Measurements from ENCODE around the gene FAH. TPM values are rescaled to one million over a fixed set of nuclear protein-coding genes. Genes with fewer than 3 reads are reported as not detected.
A peak's percentile ranks its signal among the peaks of the same experiment; 100 is the strongest.

FAH gene
- total RNA-seq, 1 donor from 2014 or later = 21.9 TPM

DNA sequence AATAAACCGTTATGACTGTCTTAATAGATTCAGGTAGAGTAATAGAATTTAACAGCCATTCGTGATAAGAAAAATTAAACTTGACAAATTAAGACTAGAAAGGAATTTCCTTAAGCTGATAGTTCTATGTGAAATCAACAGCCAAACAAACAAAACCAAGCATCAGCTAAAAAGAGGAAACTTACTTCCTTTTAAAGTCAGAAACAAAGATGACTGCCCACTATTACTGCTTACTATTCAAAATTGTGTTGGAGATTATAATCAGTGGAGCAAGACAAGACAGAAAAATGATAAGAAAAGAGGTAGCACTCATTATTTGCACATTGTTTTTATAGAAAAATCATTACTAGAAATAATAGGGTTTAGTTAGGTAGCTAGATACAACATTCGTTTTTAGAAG, 13.8 kb upstream of the FAH start:
- Histone ChIP-seq H3K4me2 (ENCODE audit: low read length) (no peak overlapping the region), H2AFZ (ENCODE audit: low read depth, low read length) (no peak overlapping the region), H3K4me3 (ENCODE audit: insufficient read depth, low read depth, low read length) (no peak overlapping the region), H3K9ac (ENCODE audit: low read length) (no peak overlapping the region), H3K36me3 (ENCODE audit: insufficient read depth, low read length) (peaks cover 7% of the 10 kb centered on the region), H3K27ac (ENCODE audit: low read depth, low read length) (no peak overlapping the region), H3K79me2 (ENCODE audit: insufficient read depth, low read length) (no peaks in the 10 kb centered on the region), H3K27me3 (ENCODE audit: insufficient read depth, low read length) (no peaks in the 10 kb centered on the region), H3K9me3 (ENCODE audit: insufficient read depth, low read depth, low read length) (no peaks in the 10 kb centered on the region), H4K20me1 (ENCODE audit: insufficient read depth, low read length) (no peaks in the 10 kb centered on the region), H3K4me1 (ENCODE audit: insufficient read depth, low read length) (no peaks in the 10 kb centered on the region)
- Mint-ChIP-seq H3K27ac (ENCODE audit: unreplicated experiment) (no peak overlapping the region), H3K4me1 (ENCODE audit: low read depth, unreplicated experiment) (no peaks in the 10 kb centered on the region), H3K9me3 (ENCODE audit: unreplicated experiment) (no peaks in the 10 kb centered on the region), H3K4me3 (ENCODE audit: unreplicated experiment) (no peak overlapping the region), H3K36me3 (ENCODE audit: low read depth, unreplicated experiment) (peaks cover 8% of the 10 kb centered on the region), H3K27me3 (ENCODE audit: low read depth, unreplicated experiment) (no peaks in the 10 kb centered on the region)
- TF ChIP-seq, protein P1, sequence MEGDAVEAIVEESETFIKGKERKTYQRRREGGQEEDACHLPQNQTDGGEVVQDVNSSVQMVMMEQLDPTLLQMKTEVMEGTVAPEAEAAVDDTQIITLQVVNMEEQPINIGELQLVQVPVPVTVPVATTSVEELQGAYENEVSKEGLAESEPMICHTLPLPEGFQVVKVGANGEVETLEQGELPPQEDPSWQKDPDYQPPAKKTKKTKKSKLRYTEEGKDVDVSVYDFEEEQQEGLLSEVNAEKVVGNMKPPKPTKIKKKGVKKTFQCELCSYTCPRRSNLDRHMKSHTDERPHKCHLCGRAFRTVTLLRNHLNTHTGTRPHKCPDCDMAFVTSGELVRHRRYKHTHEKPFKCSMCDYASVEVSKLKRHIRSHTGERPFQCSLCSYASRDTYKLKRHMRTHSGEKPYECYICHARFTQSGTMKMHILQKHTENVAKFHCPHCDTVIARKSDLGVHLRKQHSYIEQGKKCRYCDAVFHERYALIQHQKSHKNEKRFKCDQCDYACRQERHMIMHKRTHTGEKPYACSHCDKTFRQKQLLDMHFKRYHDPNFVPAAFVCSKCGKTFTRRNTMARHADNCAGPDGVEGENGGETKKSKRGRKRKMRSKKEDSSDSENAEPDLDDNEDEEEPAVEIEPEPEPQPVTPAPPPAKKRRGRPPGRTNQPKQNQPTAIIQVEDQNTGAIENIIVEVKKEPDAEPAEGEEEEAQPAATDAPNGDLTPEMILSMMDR (IDR thresholded peaks at IDR 0.05; ENCODE audit: insufficient read depth, low read depth, low read length) = no peak
- TF ChIP-seq EZH2 (IDR thresholded peaks at IDR 0.05; ENCODE audit: insufficient read depth, low read length) = no peak
- peak; percentile 62 for FAIRE-seq
- no peak for DNase-seq (ENCODE audit: low read depth)

DNA sequence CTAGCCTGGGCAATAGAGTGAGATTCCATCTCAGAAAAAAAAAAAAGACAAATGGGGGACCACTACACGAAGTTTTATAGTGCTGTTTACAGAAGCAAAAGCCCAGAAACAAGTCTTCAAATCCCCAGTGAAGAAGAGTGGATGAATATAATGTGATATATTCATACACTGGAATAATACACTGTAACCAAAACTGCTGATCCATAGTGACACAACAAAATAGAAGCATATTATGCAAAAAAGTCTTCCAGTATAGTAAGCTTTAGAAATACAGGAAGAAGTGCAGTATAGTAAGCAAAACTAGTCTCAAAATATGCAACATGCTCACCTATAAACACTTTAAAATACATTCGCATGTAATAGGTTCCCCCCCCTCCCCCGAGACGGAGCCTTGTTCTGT, 11.9 kb upstream of the FAH start:
- peaks cover 6% of the 10 kb centered on the region for H3K36me3 Mint-ChIP-seq (ENCODE audit: low read depth, unreplicated experiment)
- H3K9me3 Mint-ChIP-seq (ENCODE audit: unreplicated experiment) = no peaks in the 10 kb centered on the region
- H3K27ac Mint-ChIP-seq (ENCODE audit: unreplicated experiment) = no peak overlapping the region
- Histone ChIP-seq H3K4me2 (ENCODE audit: low read length) (no peak overlapping the region), H2AFZ (ENCODE audit: low read depth, low read length) (no peak overlapping the region), H3K9ac (ENCODE audit: low read length) (no peak overlapping the region), H3K4me3 (ENCODE audit: insufficient read depth, low read depth, low read length) (no peak overlapping the region), H3K79me2 (ENCODE audit: insufficient read depth, low read length) (no peaks in the 10 kb centered on the region), H3K9me3 (ENCODE audit: insufficient read depth, low read depth, low read length) (no peaks in the 10 kb centered on the region), H3K27me3 (ENCODE audit: insufficient read depth, low read length) (no peaks in the 10 kb centered on the region), H3K4me1 (ENCODE audit: insufficient read depth, low read length) (no peaks in the 10 kb centered on the region), H3K36me3 (ENCODE audit: insufficient read depth, low read length) (peaks cover 3% of the 10 kb centered on the region), H3K27ac (ENCODE audit: low read depth, low read length) (no peak overlapping the region), H4K20me1 (ENCODE audit: insufficient read depth, low read length) (no peaks in the 10 kb centered on the region)
- H3K27me3 Mint-ChIP-seq (ENCODE audit: low read depth, unreplicated experiment) = no peaks in the 10 kb centered on the region
- TF ChIP-seq, protein P1 (IDR thresholded peaks at IDR 0.05; ENCODE audit: insufficient read depth, low read depth, low read length) = no peak
- no peak for TF ChIP-seq EZH2 (IDR thresholded peaks at IDR 0.05; ENCODE audit: insufficient read depth, low read length)
- FAIRE-seq = no peak
- no peak overlapping the region for H3K4me3 Mint-ChIP-seq (ENCODE audit: unreplicated experiment)
- DNase-seq (ENCODE audit: low read depth) = no peak
- no peaks in the 10 kb centered on the region for H3K4me1 Mint-ChIP-seq (ENCODE audit: low read depth, unreplicated experiment)

DNA sequence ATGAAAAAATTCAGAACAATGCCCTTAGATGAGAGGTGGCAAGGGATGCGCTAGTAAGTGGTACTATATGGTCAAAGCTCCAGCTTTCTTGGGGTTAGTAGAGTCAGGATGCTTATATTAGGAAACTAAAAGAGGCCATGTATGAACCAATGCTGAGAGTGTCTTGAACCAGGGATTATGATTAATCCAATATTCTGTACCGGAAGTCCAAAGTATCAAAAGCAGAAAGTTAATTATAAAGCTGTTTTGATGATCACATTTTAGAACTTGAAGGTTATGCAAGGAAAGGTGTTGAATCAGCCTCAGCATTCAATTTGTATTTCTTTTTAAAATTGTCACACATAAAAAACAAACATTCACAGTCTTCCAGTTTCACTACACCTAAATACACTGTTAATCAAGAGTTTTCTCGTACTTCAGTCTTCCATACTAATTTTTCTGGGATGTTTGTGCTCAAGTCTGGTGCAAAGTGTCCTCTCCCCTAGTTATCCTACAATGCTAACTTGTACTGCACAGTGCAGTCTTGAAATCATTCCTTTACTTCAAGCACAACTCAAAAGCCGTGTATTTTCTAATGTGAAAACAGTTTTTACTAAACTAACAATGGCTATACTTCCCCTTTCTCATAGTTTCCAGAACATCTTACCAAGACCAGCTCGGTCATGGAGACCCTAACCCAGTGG, 10.7 kb upstream of the FAH start:
- no peaks in the 10 kb centered on the region for H3K4me1 Mint-ChIP-seq (ENCODE audit: low read depth, unreplicated experiment)
- no peaks in the 10 kb centered on the region for H3K9me3 Mint-ChIP-seq (ENCODE audit: unreplicated experiment)

More for the DNA sequence above, 10.7 kb upstream of the FAH start:
- H3K9ac ChIP-seq (ENCODE audit: low read length) = no peak overlapping the region
- H3K36me3 Mint-ChIP-seq (ENCODE audit: low read depth, unreplicated experiment) = peaks cover 6% of the 10 kb centered on the region
- H3K9me3 ChIP-seq (ENCODE audit: insufficient read depth, low read depth, low read length) = no peaks in the 10 kb centered on the region
- H3K27ac Mint-ChIP-seq (ENCODE audit: unreplicated experiment) = no peak overlapping the region
- no peak overlapping the region for H3K4me3 Mint-ChIP-seq (ENCODE audit: unreplicated experiment)
- FAIRE-seq = no peak
- H3K4me1 ChIP-seq (ENCODE audit: insufficient read depth, low read length) = no peaks in the 10 kb centered on the region
- DNase-seq (ENCODE audit: low read depth) = no peak
- H3K27me3 ChIP-seq (ENCODE audit: insufficient read depth, low read length) = no peaks in the 10 kb centered on the region
- H3K27ac ChIP-seq (ENCODE audit: low read depth, low read length) = no peak overlapping the region
- H3K27me3 Mint-ChIP-seq (ENCODE audit: low read depth, unreplicated experiment) = no peaks in the 10 kb centered on the region
- no peak overlapping the region for H2AFZ ChIP-seq (ENCODE audit: low read depth, low read length)
- no peaks in the 10 kb centered on the region for H3K36me3 ChIP-seq (ENCODE audit: insufficient read depth, low read length)
- H3K4me3 ChIP-seq (ENCODE audit: insufficient read depth, low read depth, low read length) = no peak overlapping the region
- H4K20me1 ChIP-seq (ENCODE audit: insufficient read depth, low read length) = no peaks in the 10 kb centered on the region
- TF ChIP-seq, protein P1 (IDR thresholded peaks at IDR 0.05; ENCODE audit: insufficient read depth, low read depth, low read length) = no peak
- TF ChIP-seq EZH2 (IDR thresholded peaks at IDR 0.05; ENCODE audit: insufficient read depth, low read length) = no peak
- no peak overlapping the region for H3K4me2 ChIP-seq (ENCODE audit: low read length)
- no peaks in the 10 kb centered on the region for H3K79me2 ChIP-seq (ENCODE audit: insufficient read depth, low read length)

Measured in astrocyte (in vitro differentiated cells and primary cell).